CD4-positive, alpha-beta T cell (primary cell): ENCODE measurements around the gene NDUFS7. TPM values are rescaled to one million over a fixed set of nuclear protein-coding genes. Genes with fewer than 3 reads are reported as not detected.

Source experiments
- ATAC-seq: fragments of 200-7000 bp; cut with Tn5 transposase; one replicate; pipeline ENCODE4 v1.10.0; 2022; ENCODE audit warnings: mild to moderate bottlenecking; ENCODE audit not compliant: poor library complexity
- CTCF ChIA-PET: fragments of 350-600 bp; sonication (Branson Sonifier 250); formaldehyde crosslinking; loops from one replicate; lab custom pipeline; 2021; ENCODE audit warnings: antibody characterized with exemption, inconsistent platforms; lab: Charles Lee
- POLR2A ChIA-PET: fragments of 350-600 bp; sonication (Branson Sonifier 250); formaldehyde crosslinking; loops from one replicate; lab custom pipeline; 2021; ENCODE audit warnings: antibody characterized with exemption, inconsistent platforms; lab: Charles Lee
- DNase-seq, 14 experiments: peaks; one replicate each; pipeline ENCODE4 v3.0.0-alpha.2; 2013 to 2020; ENCODE audit warnings: mixed read lengths in 2 of 14
- H3K27ac ChIP-seq, 2 donors: one replicate each; pipeline versions ENCODE4 v1.5.1 to v1.7.0; 2013; ENCODE audit warnings: low read length in 2 of 2, low read depth in 1 of 2, mild to moderate bottlenecking in 1 of 2
- H3K27me3 ChIP-seq, 2 experiments: 1 replicate in 1 of 2; 2 replicates in 1 of 2; pipeline versions ENCODE4 v1.6.1 to v1.7.0; 2013; ENCODE audit warnings: low read length in 2 of 2, control low read depth in 1 of 2, mild to moderate bottlenecking in 1 of 2, moderate library complexity in 1 of 2; ENCODE audit not compliant: insufficient read depth in 2 of 2, control insufficient read depth in 1 of 2
- H3K36me3 ChIP-seq: one replicate; pipeline ENCODE4 v1.6.1; 2013; ENCODE audit warnings: low read length, control low read depth; ENCODE audit not compliant: insufficient read depth
- H3K4me1 ChIP-seq: one replicate; pipeline ENCODE4 v1.6.1; 2013; ENCODE audit warnings: low read length, control low read depth; ENCODE audit not compliant: insufficient read depth
- H3K4me3 ChIP-seq: one replicate; pipeline ENCODE4 v1.5.1; 2013; ENCODE audit warnings: mild to moderate bottlenecking, low read length, moderate library complexity
- H3K9me3 ChIP-seq, 2 experiments: 1 replicate in 1 of 2; 2 replicates in 1 of 2; pipeline versions ENCODE4 v1.6.1 to v1.7.0; 2013; ENCODE audit warnings: low read length in 2 of 2, mild to moderate bottlenecking in 2 of 2, control low read depth in 1 of 2, moderate library complexity in 1 of 2; ENCODE audit not compliant: control insufficient read depth in 1 of 2, insufficient read depth in 1 of 2
- H3K27ac Mint-ChIP-seq: one replicate; pipeline ENCODE4 v1.8.0; 2020; ENCODE audit warnings: mixed read lengths
- H3K27me3 Mint-ChIP-seq: one replicate; pipeline ENCODE4 v1.8.0; 2021; ENCODE audit warnings: mixed read lengths
- H3K36me3 Mint-ChIP-seq: one replicate; pipeline ENCODE4 v1.8.0; 2021; ENCODE audit warnings: low read depth, mixed read lengths
- H3K4me1 Mint-ChIP-seq: one replicate; pipeline ENCODE4 v1.8.0; 2021; ENCODE audit warnings: low read depth, mixed read lengths
- H3K4me3 Mint-ChIP-seq: one replicate; pipeline ENCODE4 v1.8.0; 2020; ENCODE audit warnings: mild to moderate bottlenecking, mixed read lengths
- H3K9me3 Mint-ChIP-seq: one replicate; pipeline ENCODE4 v1.8.0; 2020; ENCODE audit warnings: mixed read lengths
- CTCF ChIP-seq: fragments of 200-600 bp; IDR thresholded peaks from one replicate; pipeline ENCODE4 v1.8.0; 2022; ENCODE audit warnings: antibody characterized with exemption, mild to moderate bottlenecking
- intact Hi-C, 2 experiments: fragments of 100-400 bp; cut with DNase I in 1 of 2; cut with micrococcal nuclease in 1 of 2; formaldehyde crosslinking; loops; one replicate each; pipeline versions ENCODE4 v1.15.1 to v1.9.0; 2023 to 2025; cut with DNase I, micrococcal nuclease
- total RNA-seq, 174 experiments: library from RNA in 2 of 174; stranded (reverse) in 2 of 174; gene quantifications; one replicate each; pipeline ENCODE4 v1.2.3 and lab custom pipeline; 2021 to 2026

Gene NDUFS7
- total RNA-seq, 2 experiments from 2014 or later, result 40.0 to 42.6 TPM

- H3K9me3 ChIP-seq, result no peaks in the 10 kb centered on the region
- H3K4me3 ChIP-seq, result no peak overlapping the region
- DNase-seq (no peak), ATAC-seq (no peak)
- H3K27me3 ChIP-seq, result no peaks in the 10 kb centered on the region
- intact Hi-C loops, result no loop called here
- no peak overlapping the region for H3K27ac ChIP-seq
- Mint-ChIP-seq H3K27ac (peak overlapping the region; percentile 20), H3K27me3 (no peaks in the 10 kb centered on the region), H3K9me3 (no peaks in the 10 kb centered on the region), H3K36me3 (peaks cover 35% of the 10 kb centered on the region), H3K4me1 (peaks cover 7% of the 10 kb centered on the region), H3K4me3 (no peak overlapping the region)
- ChIA-PET POLR2A (no interaction called here), CTCF (no interaction called here)
- H3K4me1 ChIP-seq, result peaks cover 6% of the 10 kb centered on the region
- peaks cover 57% of the 10 kb centered on the region for H3K36me3 ChIP-seq
- no peak for TF ChIP-seq CTCF
These were observed 49.7 kb downstream of the NDUFS7 start for GRCh38 chr19:1433119-1434039.

GRCh38 chr19:1434040-1434366 is 50.3 kb downstream of the NDUFS7 start:
- Mint-ChIP-seq H3K36me3 (peaks cover 39% of the 10 kb centered on the region), H3K27ac (no peak overlapping the region), H3K4me1 (peaks cover 8% of the 10 kb centered on the region), H3K27me3 (no peaks in the 10 kb centered on the region), H3K4me3 (no peak overlapping the region), H3K9me3 (no peaks in the 10 kb centered on the region)
- H3K27ac ChIP-seq, result no peak overlapping the region
- ChIA-PET CTCF (no interaction called here), POLR2A (no interaction called here)
- no peak for DNase-seq
- H3K9me3 ChIP-seq, result no peaks in the 10 kb centered on the region
- ATAC-seq, result no peak
- H3K36me3 ChIP-seq, result peaks cover 53% of the 10 kb centered on the region
- no peaks in the 10 kb centered on the region for H3K27me3 ChIP-seq
- H3K4me1 ChIP-seq, result peaks cover 8% of the 10 kb centered on the region
- H3K4me3 ChIP-seq, result no peak overlapping the region
- intact Hi-C loops, result no loop called here
- no peak for TF ChIP-seq CTCF

GRCh38 chr19:1434577-1435060 is 50.9 kb downstream of the NDUFS7 start:
- H3K27ac Mint-ChIP-seq, result no peak overlapping the region
- no peaks in the 10 kb centered on the region for H3K9me3 Mint-ChIP-seq
- ChIA-PET POLR2A (no interaction called here), CTCF (no interaction called here)
- H3K4me1 ChIP-seq, result peaks cover 14% of the 10 kb centered on the region
- no peaks in the 10 kb centered on the region for H3K27me3 Mint-ChIP-seq
- ATAC-seq (no peak), DNase-seq (peak in 1 of 14 experiments; percentile 23)
- peaks cover 49% of the 10 kb centered on the region for H3K36me3 ChIP-seq
- peaks cover 42% of the 10 kb centered on the region for H3K36me3 Mint-ChIP-seq
- peaks cover 8% of the 10 kb centered on the region for H3K4me1 Mint-ChIP-seq
- intact Hi-C loops, result loop anchor here (5.0 kb wide), 2 partner anchors 78 to 157 kb away; partner anchors contain the start of genes ADAMTSL5 (in 1 of the 2) and FAM174C (in 1 of the 2)
- H3K27ac ChIP-seq, result no peak overlapping the region
- no peak overlapping the region for H3K4me3 ChIP-seq
- H3K27me3 ChIP-seq, result no peaks in the 10 kb centered on the region
- H3K9me3 ChIP-seq, result no peaks in the 10 kb centered on the region
- no peak overlapping the region for H3K4me3 Mint-ChIP-seq
- TF ChIP-seq CTCF, result no peak
